GM23338 (cell line): ENCODE data around the gene IQCK. TPM values are rescaled to one million over a fixed set of nuclear protein-coding genes. Genes with fewer than 3 reads are reported as not detected.

ENCODE experiments used
- ATAC-seq: fragments of 200-7000 bp; cut with Tn5 transposase; 3 replicates; pipeline ENCODE4 v1.9.1; 2020
- DNase-seq: peaks from one replicate; pipeline ENCODE4 v3.0.0-alpha.2; 2015; ENCODE audit warnings: low spot score
- H2AFZ ChIP-seq: fragments of 200-600 bp; sonication (generic); 2 replicates; pipeline ENCODE4 v1.8.0; 2016; ENCODE audit warnings: antibody characterized with exemption, mild to moderate bottlenecking, moderate library complexity
- H3F3A ChIP-seq: fragments of 200-600 bp; sonication (generic); replicated peaks from 2 replicates; pipeline ENCODE4 v1.8.0; 2017; ENCODE audit warnings: antibody characterized with exemption, mixed run types, low read depth
- H3K27ac ChIP-seq: fragments of 200-600 bp; sonication (generic); 2 replicates; pipeline ENCODE4 v1.6.1; 2016; ENCODE audit warnings: low read depth
- H3K27me3 ChIP-seq: fragments of 200-600 bp; sonication (generic); 2 replicates; pipeline ENCODE4 v1.8.0; 2016; ENCODE audit warnings: mild to moderate bottlenecking, mixed run types, moderate library complexity; ENCODE audit not compliant: insufficient read depth
- H3K36me3 ChIP-seq: fragments of 200-600 bp; sonication (generic); 2 replicates; pipeline ENCODE4 v1.8.0; 2016; ENCODE audit warnings: mild to moderate bottlenecking; ENCODE audit not compliant: insufficient read depth
- H3K4me1 ChIP-seq: fragments of 200-600 bp; sonication (generic); 2 replicates; pipeline ENCODE4 v1.8.0; 2016; ENCODE audit warnings: mild to moderate bottlenecking, moderate library complexity; ENCODE audit not compliant: insufficient read depth
- H3K4me2 ChIP-seq: fragments of 200-600 bp; sonication (generic); 2 replicates; pipeline ENCODE4 v1.7.1; 2017; ENCODE audit warnings: mixed run types
- H3K4me3 ChIP-seq: fragments of 200-600 bp; sonication (generic); 2 replicates; pipeline ENCODE4 v1.6.1; 2016; ENCODE audit warnings: mixed run types
- H3K79me2 ChIP-seq: fragments of 200-600 bp; sonication (generic); replicated peaks from 2 replicates; pipeline ENCODE4 v1.8.0; 2017; ENCODE audit warnings: mild to moderate bottlenecking; ENCODE audit not compliant: insufficient read depth
- H3K9me2 ChIP-seq: fragments of 200-600 bp; sonication (generic); 2 replicates; pipeline ENCODE4 v1.8.0; 2017; ENCODE audit not compliant: insufficient read depth
- H4K20me1 ChIP-seq: fragments of 200-600 bp; sonication (generic); replicated peaks from 2 replicates; pipeline ENCODE4 v1.8.0; 2017; ENCODE audit warnings: mild to moderate bottlenecking; ENCODE audit not compliant: insufficient read depth
- H3K27ac Mint-ChIP-seq: 2 replicates; pipeline ENCODE4 v1.8.0; 2020; ENCODE audit warnings: inconsistent platforms, mild to moderate bottlenecking, moderate library complexity, mixed read lengths
- H3K27me3 Mint-ChIP-seq: 3 replicates; pipeline ENCODE4 v1.8.0; 2022; ENCODE audit warnings: low read depth, mild to moderate bottlenecking, moderate library complexity, mixed read lengths, inconsistent platforms; ENCODE audit not compliant: insufficient read depth, poor library complexity
- H3K36me3 Mint-ChIP-seq: 3 replicates; pipeline ENCODE4 v1.8.0; 2021; ENCODE audit warnings: low read depth, mild to moderate bottlenecking, inconsistent platforms, moderate library complexity, mixed read lengths
- H3K4me1 Mint-ChIP-seq: 3 replicates; pipeline ENCODE4 v1.8.0; 2020; ENCODE audit warnings: mild to moderate bottlenecking, inconsistent platforms, mixed read lengths
- H3K4me3 Mint-ChIP-seq: 3 replicates; pipeline ENCODE4 v1.8.0; 2021; ENCODE audit warnings: moderate library complexity, mild to moderate bottlenecking, inconsistent platforms, mixed read lengths
- H3K9me3 Mint-ChIP-seq: 3 replicates; pipeline ENCODE4 v1.8.0; 2020; ENCODE audit warnings: moderate library complexity, mild to moderate bottlenecking, inconsistent platforms, mixed read lengths
- CREB1 ChIP-seq: fragments of 250-450 bp; sonication (Bioruptor Pico); IDR thresholded peaks from 2 replicates; pipeline ENCODE4 v1.5.0; 2020; ENCODE audit warnings: low read depth, mild to moderate bottlenecking, moderate library complexity
- EZH2phosphoT487 ChIP-seq: fragments of 200-600 bp; sonication (generic); IDR thresholded peaks from one replicate; pipeline ENCODE4 v1.8.1; 2018; ENCODE audit warnings: antibody characterized with exemption; ENCODE audit not compliant: unreplicated experiment
- NANOG ChIP-seq: IDR thresholded peaks from 2 replicates; pipeline ENCODE4 v1.6.1; 2016; ENCODE audit warnings: antibody characterized with exemption, borderline replicate concordance
- POLR2AphosphoS5 ChIP-seq: IDR thresholded peaks from 2 replicates; pipeline ENCODE4 v1.6.1; 2016; ENCODE audit warnings: antibody characterized with exemption, low read depth
- ZNF114 ChIP-seq: fragments of 250-450 bp; sonication (Bioruptor Pico); IDR thresholded peaks from 2 replicates; pipeline ENCODE4 v1.5.0; 2020; ENCODE audit warnings: mild to moderate bottlenecking, moderate library complexity
- ZNF331 ChIP-seq: fragments of 250-450 bp; sonication (Bioruptor Pico); IDR thresholded peaks from 2 replicates; pipeline ENCODE4 v1.5.0; 2020; ENCODE audit warnings: low read depth, mild to moderate bottlenecking, moderate library complexity
- polyA plus RNA-seq: library from polyadenylated mRNA; unstranded; fragments of >200 nt; fragmentation: Nextera tagmentation; extraction: Ambion mirVana; gene quantifications from 2 replicates; pipeline ENCODE4 v1.2.1, GENCODE V29; 2016
- total RNA-seq: library from RNA; depleted of rRNA; stranded (reverse); fragments of >200 nt; shearing (Covaris generic); gene quantifications from 2 replicates; pipeline ENCODE4 v1.2.3, GENCODE V29; 2014
- TF ChIP-seq, protein P1 (sequence below): IDR thresholded peaks from one replicate; pipeline ENCODE4 v1.6.1; 2018; ENCODE audit warnings: antibody characterized with exemption; ENCODE audit not compliant: unreplicated experiment
- TF ChIP-seq, protein P2 (sequence below), 2 experiments: fragments of 200-600 bp in 1 of 2; sonication (generic) in 1 of 2; conservative IDR thresholded peaks; 2 replicates each; pipeline versions ENCODE4 v1.5.1 to v1.6.1; 2016 to 2017; ENCODE audit warnings: antibody characterized with exemption in 2 of 2, low read depth in 2 of 2, mild to moderate bottlenecking in 2 of 2, moderate library complexity in 1 of 2
- TF ChIP-seq, protein P3 (sequence below): fragments of 250-450 bp; sonication (Bioruptor Pico); IDR thresholded peaks from 2 replicates; pipeline ENCODE4 v1.5.0; 2020; ENCODE audit warnings: mild to moderate bottlenecking, moderate library complexity
- TF ChIP-seq, protein P4 (sequence below): IDR thresholded peaks from 2 replicates; pipeline ENCODE4 v1.6.1; 2016; ENCODE audit warnings: antibody characterized with exemption

Gene IQCK
- total and polyA plus RNA-seq, 2 experiments from 2014 or later = 7.6 to 10.0 TPM

DNA sequence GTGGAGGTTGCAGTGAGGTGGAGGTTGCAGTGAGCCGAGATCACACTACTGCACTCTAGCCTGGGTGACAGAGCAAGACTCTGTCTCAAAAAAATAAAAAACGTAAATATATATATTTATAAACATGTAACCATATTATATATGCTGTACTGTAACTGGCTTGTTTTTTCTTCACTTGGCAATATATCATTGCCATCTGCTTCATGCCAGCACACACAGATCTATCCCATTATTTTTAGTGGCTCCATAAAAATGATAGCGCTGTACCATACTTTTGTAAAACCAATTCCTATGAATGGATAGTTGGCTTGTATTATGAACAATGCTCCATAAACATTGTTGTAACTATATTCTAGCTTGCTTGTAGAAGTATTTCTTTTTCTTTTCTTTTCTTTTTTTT, 117.1 kb downstream of the IQCK start:
- H3K4me1 Mint-ChIP-seq = peaks cover 16% of the 10 kb centered on the region
- no peak for ATAC-seq
- no peak overlapping the region for H3K27ac ChIP-seq
- H3K27me3 Mint-ChIP-seq = no peaks in the 10 kb centered on the region
- H3K9me2 ChIP-seq = no peaks in the 10 kb centered on the region
- H3K4me3 Mint-ChIP-seq = no peak overlapping the region
- H3K9me3 Mint-ChIP-seq = no peaks in the 10 kb centered on the region
- H3K27ac Mint-ChIP-seq = no peak overlapping the region
- no peaks in the 10 kb centered on the region for H3K79me2 ChIP-seq
- no peaks in the 10 kb centered on the region for H3K36me3 Mint-ChIP-seq
- H3K4me3 ChIP-seq = no peak overlapping the region
- no peaks in the 10 kb centered on the region for H3K36me3 ChIP-seq
- TF ChIP-seq, protein P1, sequence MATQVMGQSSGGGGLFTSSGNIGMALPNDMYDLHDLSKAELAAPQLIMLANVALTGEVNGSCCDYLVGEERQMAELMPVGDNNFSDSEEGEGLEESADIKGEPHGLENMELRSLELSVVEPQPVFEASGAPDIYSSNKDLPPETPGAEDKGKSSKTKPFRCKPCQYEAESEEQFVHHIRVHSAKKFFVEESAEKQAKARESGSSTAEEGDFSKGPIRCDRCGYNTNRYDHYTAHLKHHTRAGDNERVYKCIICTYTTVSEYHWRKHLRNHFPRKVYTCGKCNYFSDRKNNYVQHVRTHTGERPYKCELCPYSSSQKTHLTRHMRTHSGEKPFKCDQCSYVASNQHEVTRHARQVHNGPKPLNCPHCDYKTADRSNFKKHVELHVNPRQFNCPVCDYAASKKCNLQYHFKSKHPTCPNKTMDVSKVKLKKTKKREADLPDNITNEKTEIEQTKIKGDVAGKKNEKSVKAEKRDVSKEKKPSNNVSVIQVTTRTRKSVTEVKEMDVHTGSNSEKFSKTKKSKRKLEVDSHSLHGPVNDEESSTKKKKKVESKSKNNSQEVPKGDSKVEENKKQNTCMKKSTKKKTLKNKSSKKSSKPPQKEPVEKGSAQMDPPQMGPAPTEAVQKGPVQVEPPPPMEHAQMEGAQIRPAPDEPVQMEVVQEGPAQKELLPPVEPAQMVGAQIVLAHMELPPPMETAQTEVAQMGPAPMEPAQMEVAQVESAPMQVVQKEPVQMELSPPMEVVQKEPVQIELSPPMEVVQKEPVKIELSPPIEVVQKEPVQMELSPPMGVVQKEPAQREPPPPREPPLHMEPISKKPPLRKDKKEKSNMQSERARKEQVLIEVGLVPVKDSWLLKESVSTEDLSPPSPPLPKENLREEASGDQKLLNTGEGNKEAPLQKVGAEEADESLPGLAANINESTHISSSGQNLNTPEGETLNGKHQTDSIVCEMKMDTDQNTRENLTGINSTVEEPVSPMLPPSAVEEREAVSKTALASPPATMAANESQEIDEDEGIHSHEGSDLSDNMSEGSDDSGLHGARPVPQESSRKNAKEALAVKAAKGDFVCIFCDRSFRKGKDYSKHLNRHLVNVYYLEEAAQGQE = no peak
- TF ChIP-seq, protein P2, sequence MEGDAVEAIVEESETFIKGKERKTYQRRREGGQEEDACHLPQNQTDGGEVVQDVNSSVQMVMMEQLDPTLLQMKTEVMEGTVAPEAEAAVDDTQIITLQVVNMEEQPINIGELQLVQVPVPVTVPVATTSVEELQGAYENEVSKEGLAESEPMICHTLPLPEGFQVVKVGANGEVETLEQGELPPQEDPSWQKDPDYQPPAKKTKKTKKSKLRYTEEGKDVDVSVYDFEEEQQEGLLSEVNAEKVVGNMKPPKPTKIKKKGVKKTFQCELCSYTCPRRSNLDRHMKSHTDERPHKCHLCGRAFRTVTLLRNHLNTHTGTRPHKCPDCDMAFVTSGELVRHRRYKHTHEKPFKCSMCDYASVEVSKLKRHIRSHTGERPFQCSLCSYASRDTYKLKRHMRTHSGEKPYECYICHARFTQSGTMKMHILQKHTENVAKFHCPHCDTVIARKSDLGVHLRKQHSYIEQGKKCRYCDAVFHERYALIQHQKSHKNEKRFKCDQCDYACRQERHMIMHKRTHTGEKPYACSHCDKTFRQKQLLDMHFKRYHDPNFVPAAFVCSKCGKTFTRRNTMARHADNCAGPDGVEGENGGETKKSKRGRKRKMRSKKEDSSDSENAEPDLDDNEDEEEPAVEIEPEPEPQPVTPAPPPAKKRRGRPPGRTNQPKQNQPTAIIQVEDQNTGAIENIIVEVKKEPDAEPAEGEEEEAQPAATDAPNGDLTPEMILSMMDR (conservative IDR thresholded peaks at IDR 0.05; ENCODE audit: low read depth in 2 of 2) = no peak
- TF ChIP-seq, protein P3, sequence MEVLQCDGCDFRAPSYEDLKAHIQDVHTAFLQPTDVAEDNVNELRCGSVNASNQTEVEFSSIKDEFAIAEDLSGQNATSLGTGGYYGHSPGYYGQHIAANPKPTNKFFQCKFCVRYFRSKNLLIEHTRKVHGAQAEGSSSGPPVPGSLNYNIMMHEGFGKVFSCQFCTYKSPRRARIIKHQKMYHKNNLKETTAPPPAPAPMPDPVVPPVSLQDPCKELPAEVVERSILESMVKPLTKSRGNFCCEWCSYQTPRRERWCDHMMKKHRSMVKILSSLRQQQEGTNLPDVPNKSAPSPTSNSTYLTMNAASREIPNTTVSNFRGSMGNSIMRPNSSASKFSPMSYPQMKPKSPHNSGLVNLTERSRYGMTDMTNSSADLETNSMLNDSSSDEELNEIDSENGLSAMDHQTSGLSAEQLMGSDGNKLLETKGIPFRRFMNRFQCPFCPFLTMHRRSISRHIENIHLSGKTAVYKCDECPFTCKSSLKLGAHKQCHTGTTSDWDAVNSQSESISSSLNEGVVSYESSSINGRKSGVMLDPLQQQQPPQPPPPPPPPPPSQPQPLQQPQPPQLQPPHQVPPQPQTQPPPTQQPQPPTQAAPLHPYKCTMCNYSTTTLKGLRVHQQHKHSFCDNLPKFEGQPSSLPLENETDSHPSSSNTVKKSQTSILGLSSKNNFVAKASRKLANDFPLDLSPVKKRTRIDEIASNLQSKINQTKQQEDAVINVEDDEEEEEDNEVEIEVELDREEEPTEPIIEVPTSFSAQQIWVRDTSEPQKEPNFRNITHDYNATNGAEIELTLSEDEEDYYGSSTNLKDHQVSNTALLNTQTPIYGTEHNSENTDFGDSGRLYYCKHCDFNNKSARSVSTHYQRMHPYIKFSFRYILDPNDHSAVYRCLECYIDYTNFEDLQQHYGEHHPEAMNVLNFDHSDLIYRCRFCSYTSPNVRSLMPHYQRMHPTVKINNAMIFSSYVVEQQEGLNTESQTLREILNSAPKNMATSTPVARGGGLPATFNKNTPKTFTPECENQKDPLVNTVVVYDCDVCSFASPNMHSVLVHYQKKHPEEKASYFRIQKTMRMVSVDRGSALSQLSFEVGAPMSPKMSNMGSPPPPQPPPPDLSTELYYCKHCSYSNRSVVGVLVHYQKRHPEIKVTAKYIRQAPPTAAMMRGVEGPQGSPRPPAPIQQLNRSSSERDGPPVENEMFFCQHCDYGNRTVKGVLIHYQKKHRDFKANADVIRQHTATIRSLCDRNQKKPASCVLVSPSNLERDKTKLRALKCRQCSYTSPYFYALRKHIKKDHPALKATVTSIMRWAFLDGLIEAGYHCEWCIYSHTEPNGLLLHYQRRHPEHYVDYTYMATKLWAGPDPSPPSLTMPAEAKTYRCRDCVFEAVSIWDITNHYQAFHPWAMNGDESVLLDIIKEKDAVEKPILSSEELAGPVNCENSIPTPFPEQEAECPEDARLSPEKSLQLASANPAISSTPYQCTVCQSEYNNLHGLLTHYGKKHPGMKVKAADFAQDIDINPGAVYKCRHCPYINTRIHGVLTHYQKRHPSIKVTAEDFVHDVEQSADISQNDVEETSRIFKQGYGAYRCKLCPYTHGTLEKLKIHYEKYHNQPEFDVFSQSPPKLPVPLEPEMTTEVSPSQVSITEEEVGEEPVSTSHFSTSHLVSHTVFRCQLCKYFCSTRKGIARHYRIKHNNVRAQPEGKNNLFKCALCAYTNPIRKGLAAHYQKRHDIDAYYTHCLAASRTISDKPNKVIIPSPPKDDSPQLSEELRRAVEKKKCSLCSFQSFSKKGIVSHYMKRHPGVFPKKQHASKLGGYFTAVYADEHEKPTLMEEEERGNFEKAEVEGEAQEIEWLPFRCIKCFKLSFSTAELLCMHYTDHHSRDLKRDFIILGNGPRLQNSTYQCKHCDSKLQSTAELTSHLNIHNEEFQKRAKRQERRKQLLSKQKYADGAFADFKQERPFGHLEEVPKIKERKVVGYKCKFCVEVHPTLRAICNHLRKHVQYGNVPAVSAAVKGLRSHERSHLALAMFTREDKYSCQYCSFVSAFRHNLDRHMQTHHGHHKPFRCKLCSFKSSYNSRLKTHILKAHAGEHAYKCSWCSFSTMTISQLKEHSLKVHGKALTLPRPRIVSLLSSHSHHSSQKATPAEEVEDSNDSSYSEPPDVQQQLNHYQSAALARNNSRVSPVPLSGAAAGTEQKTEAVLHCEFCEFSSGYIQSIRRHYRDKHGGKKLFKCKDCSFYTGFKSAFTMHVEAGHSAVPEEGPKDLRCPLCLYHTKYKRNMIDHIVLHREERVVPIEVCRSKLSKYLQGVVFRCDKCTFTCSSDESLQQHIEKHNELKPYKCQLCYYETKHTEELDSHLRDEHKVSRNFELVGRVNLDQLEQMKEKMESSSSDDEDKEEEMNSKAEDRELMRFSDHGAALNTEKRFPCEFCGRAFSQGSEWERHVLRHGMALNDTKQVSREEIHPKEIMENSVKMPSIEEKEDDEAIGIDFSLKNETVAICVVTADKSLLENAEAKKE (CRISPR knock-in tag) = no peak
- no peak for TF ChIP-seq NANOG
- TF ChIP-seq, protein P4, sequence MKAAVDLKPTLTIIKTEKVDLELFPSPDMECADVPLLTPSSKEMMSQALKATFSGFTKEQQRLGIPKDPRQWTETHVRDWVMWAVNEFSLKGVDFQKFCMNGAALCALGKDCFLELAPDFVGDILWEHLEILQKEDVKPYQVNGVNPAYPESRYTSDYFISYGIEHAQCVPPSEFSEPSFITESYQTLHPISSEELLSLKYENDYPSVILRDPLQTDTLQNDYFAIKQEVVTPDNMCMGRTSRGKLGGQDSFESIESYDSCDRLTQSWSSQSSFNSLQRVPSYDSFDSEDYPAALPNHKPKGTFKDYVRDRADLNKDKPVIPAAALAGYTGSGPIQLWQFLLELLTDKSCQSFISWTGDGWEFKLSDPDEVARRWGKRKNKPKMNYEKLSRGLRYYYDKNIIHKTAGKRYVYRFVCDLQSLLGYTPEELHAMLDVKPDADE = no peak
- no peak for TF ChIP-seq ZNF114 (CRISPR knock-in tag)
- no peak for TF ChIP-seq CREB1 (CRISPR knock-in tag)
- no peak for TF ChIP-seq ZNF331 (CRISPR knock-in tag)
- TF ChIP-seq EZH2phosphoT487 = no peak
- TF ChIP-seq POLR2AphosphoS5 = no peak
- 0 out of 2 replicates have a peak, but pooled peaks cover 3% of the 10 kb centered on the region for H3F3A ChIP-seq
- H3K27me3 ChIP-seq = no peaks in the 10 kb centered on the region
- DNase-seq = no peak
- no peak overlapping the region for H2AFZ ChIP-seq
- H3K4me1 ChIP-seq = peaks cover 7% of the 10 kb centered on the region
- no peak overlapping the region for H3K4me2 ChIP-seq
- no peaks in the 10 kb centered on the region for H4K20me1 ChIP-seq
